Heart left ventricle (tissue), 13 donors: ENCODE data around the gene ERBB2.

Experiments used
- POLR2A ChIP-seq, 2 donors: fragments of 450-650 bp; IDR thresholded peaks; one replicate each; pipeline ENCODE4 v1.6.1; 2017; ENCODE audit warnings: antibody characterized with exemption in 2 of 2, mild to moderate bottlenecking in 2 of 2, moderate library complexity in 2 of 2
- TF ChIP-seq, protein P1 (sequence below), 12 donors: fragments of 200-600 bp; sonication (generic) in 4 of 12; IDR thresholded peaks; one replicate each; pipeline versions ENCODE4 v1.5.0 to v1.8.0; 2018 to 2022; ENCODE audit warnings: antibody characterized with exemption in 12 of 12, mild to moderate bottlenecking in 5 of 12
- donor health status: ischemic (EF 13 %, LVEDD 7.1; RV severe dilation, severe dysfunction).
- donor health status: DM: no; HTN: yes; CAD: no.
- donor health status: DM: no; HTN: no; CAD: no.
- donor health status: ischemic (EF 25% LVEDD 6.9; RV normal size, moderate dysfunction).
- donor health status: ischemic (EF 25% LVEDD 5.7; RV mildly dilated, moderate dysfunction).
- donor health status: ischemic (EF 35%, LVEDD 5.7; RV mildly dilated, moderate dysfunction).
- donor health status: nonischemic (EF 11% LVEDD 7.7; RV severe dilation, severe dysfunction).
- donor health status: DM: yes; HTN: yes; CAD: no.
- donor health status: PGD.
- donor health status: ischemic (EF 29% LVEDD 5.4; RV normal size, mild dysfunction).
- donor health status: nonischemic (EF 23%, LVEDD 6.1; RV moderate dilation, normal function).

GRCh38 chr17:39687101-39687545 is 12.7 kb upstream of the ERBB2 start:
- no peak for TF ChIP-seq POLR2A (IDR thresholded peaks at IDR 0.05)
- TF ChIP-seq, protein P1, sequence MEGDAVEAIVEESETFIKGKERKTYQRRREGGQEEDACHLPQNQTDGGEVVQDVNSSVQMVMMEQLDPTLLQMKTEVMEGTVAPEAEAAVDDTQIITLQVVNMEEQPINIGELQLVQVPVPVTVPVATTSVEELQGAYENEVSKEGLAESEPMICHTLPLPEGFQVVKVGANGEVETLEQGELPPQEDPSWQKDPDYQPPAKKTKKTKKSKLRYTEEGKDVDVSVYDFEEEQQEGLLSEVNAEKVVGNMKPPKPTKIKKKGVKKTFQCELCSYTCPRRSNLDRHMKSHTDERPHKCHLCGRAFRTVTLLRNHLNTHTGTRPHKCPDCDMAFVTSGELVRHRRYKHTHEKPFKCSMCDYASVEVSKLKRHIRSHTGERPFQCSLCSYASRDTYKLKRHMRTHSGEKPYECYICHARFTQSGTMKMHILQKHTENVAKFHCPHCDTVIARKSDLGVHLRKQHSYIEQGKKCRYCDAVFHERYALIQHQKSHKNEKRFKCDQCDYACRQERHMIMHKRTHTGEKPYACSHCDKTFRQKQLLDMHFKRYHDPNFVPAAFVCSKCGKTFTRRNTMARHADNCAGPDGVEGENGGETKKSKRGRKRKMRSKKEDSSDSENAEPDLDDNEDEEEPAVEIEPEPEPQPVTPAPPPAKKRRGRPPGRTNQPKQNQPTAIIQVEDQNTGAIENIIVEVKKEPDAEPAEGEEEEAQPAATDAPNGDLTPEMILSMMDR (IDR thresholded peaks at IDR 0.05): no peak
